Glutamatergic neuron (in vitro differentiated cells): Measurements from ENCODE around the gene AGR3. TPM values are rescaled to one million over a fixed set of nuclear protein-coding genes. Genes with fewer than 3 reads are reported as not detected.

Experiments used
- DNase-seq: peaks from one replicate; pipeline ENCODE4 v3.0.0; 2022
- H3K27ac Mint-ChIP-seq: one replicate; pipeline ENCODE4 v1.8.0; 2020; ENCODE audit warnings: mild to moderate bottlenecking, mixed read lengths, inconsistent platforms; ENCODE audit not compliant: unreplicated experiment
- H3K27me3 Mint-ChIP-seq: one replicate; pipeline ENCODE4 v1.8.0; 2020; ENCODE audit warnings: mild to moderate bottlenecking, moderate library complexity, mixed read lengths, inconsistent platforms; ENCODE audit not compliant: unreplicated experiment
- H3K36me3 Mint-ChIP-seq: one replicate; pipeline ENCODE4 v1.8.0; 2020; ENCODE audit warnings: mild to moderate bottlenecking, mixed read lengths, inconsistent platforms; ENCODE audit not compliant: unreplicated experiment
- H3K4me1 Mint-ChIP-seq: one replicate; pipeline ENCODE4 v1.8.0; 2020; ENCODE audit warnings: mild to moderate bottlenecking, low read depth, mixed read lengths, inconsistent platforms; ENCODE audit not compliant: unreplicated experiment
- H3K4me3 Mint-ChIP-seq: one replicate; pipeline ENCODE4 v1.8.0; 2020; ENCODE audit warnings: mild to moderate bottlenecking, mixed read lengths, inconsistent platforms; ENCODE audit not compliant: unreplicated experiment
- H3K9me3 Mint-ChIP-seq: one replicate; pipeline ENCODE4 v1.8.0; 2020; ENCODE audit warnings: mild to moderate bottlenecking, moderate library complexity, mixed read lengths, inconsistent platforms; ENCODE audit not compliant: unreplicated experiment
- total RNA-seq: library from RNA; stranded (reverse); fragmentation: NEBNext Ultra II Directional; extraction: Animal tissue kit (Norgen Biotek cat#: 25700); gene quantifications from one replicate; pipeline ENCODE4 v1.2.1, GENCODE V29; 2021; ENCODE audit not compliant: unreplicated experiment
- TF ChIP-seq, protein P1 (sequence below): fragments of 200-600 bp; sonication (generic); IDR thresholded peaks from one replicate; pipeline ENCODE4 v1.5.0; 2021; ENCODE audit not compliant: partially characterized antibody, unreplicated experiment

AGR3 gene
- total RNA-seq, 1 donor from 2014 or later = not detected

DNA sequence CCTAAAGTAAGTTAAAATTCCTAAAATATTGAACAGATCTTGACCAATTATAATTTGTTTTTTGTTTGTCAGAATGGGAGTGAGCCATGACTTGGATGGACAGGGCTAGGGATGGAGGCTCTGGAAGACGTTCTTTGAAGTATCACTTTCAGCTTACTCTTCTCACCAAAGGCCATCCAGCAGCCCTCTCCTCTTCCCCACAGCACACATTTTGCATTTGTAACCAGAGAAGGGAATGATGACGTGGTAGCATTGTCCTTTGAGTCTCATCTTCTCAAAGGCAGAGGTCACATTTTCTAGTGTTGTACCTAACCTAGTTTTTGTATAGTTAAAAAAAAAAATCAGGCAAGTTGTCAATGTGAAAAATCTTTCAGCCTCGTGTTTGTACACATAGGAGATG lies 43.8 kb upstream of the AGR3 start:
- no peak overlapping the region for H3K27ac Mint-ChIP-seq
- peaks cover 7% of the 10 kb centered on the region for H3K4me1 Mint-ChIP-seq
- peaks cover 4% of the 10 kb centered on the region for H3K36me3 Mint-ChIP-seq
- no peak overlapping the region for H3K4me3 Mint-ChIP-seq
- DNase-seq = no peak
- H3K27me3 Mint-ChIP-seq = peaks cover 2% of the 10 kb centered on the region
- TF ChIP-seq, protein P1, sequence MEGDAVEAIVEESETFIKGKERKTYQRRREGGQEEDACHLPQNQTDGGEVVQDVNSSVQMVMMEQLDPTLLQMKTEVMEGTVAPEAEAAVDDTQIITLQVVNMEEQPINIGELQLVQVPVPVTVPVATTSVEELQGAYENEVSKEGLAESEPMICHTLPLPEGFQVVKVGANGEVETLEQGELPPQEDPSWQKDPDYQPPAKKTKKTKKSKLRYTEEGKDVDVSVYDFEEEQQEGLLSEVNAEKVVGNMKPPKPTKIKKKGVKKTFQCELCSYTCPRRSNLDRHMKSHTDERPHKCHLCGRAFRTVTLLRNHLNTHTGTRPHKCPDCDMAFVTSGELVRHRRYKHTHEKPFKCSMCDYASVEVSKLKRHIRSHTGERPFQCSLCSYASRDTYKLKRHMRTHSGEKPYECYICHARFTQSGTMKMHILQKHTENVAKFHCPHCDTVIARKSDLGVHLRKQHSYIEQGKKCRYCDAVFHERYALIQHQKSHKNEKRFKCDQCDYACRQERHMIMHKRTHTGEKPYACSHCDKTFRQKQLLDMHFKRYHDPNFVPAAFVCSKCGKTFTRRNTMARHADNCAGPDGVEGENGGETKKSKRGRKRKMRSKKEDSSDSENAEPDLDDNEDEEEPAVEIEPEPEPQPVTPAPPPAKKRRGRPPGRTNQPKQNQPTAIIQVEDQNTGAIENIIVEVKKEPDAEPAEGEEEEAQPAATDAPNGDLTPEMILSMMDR = no peak
- no peaks in the 10 kb centered on the region for H3K9me3 Mint-ChIP-seq

- H3K27ac Mint-ChIP-seq = no peak overlapping the region
- no peak overlapping the region for H3K4me3 Mint-ChIP-seq
- TF ChIP-seq, protein P1 = no peak
- DNase-seq = no peak
- peaks cover 4% of the 10 kb centered on the region for H3K36me3 Mint-ChIP-seq
- peaks cover 2% of the 10 kb centered on the region for H3K27me3 Mint-ChIP-seq
- peaks cover 7% of the 10 kb centered on the region for H3K4me1 Mint-ChIP-seq
- no peaks in the 10 kb centered on the region for H3K9me3 Mint-ChIP-seq
These were observed 41.2 kb upstream of the AGR3 start for GRCh38 chr7:16923019-16923418.

DNA sequence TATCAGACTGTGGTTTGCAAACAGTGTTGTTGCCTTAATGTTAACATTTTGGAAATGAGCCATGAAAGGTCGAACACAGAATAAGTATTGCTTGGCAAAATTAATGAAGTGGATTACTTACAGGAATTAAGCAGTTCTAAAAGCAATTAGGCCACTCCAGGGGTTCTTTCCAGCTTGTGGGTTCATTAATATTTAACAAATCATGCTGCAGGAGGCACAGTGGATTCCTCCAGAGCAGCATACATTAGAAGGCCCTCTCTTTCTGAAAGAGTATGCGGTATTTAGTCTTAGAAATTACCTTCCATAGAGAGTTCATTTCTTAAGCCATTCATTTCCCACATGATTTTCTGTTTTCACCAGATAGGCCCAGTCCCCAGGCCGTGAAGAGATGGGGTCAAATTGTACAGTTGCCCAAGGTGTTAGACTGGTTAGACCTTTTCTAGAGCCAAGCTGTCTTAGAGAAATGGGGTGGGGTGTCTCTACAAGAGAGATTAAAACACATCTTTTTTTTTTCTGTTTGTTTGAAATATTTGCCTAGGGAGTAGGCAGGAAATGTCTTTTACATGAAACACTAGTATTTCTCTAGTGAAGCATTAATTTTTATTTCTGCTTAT lies 40.0 kb upstream of the AGR3 start:
- H3K27me3 Mint-ChIP-seq = no peaks in the 10 kb centered on the region
- H3K36me3 Mint-ChIP-seq = no peaks in the 10 kb centered on the region
- H3K27ac Mint-ChIP-seq = no peak overlapping the region
- TF ChIP-seq, protein P1 = no peak
- peaks cover 18% of the 10 kb centered on the region for H3K4me1 Mint-ChIP-seq
- peaks cover 2% of the 10 kb centered on the region for H3K9me3 Mint-ChIP-seq
- no peak for DNase-seq
- H3K4me3 Mint-ChIP-seq = no peak overlapping the region

DNA sequence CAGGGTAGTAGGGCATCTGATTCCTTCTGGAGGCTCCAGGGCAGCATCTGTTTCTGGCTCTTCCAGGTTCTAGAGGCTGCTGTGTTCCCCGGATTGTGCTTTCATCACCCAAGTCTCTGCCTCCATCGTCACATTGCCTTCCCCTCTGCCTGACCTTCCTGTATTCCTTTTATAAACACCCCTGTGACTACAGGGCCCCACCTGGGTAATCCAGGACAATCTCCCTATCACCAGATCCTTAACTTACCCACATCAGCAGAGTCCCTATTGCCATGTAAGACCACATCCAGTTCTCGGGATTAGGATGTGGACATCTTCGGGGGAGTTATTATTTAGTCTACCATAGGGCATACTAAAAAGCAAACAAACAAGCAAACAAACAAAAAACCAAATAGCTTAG lies 39.4 kb upstream of the AGR3 start:
- Mint-ChIP-seq H3K4me3 (no peak overlapping the region), H3K27ac (peak overlapping the region; percentile 45), H3K9me3 (peaks cover 2% of the 10 kb centered on the region), H3K36me3 (no peaks in the 10 kb centered on the region), H3K4me1 (peaks cover 24% of the 10 kb centered on the region), H3K27me3 (no peaks in the 10 kb centered on the region)
- TF ChIP-seq, protein P1 = no peak
- DNase-seq = no peak

- TF ChIP-seq, protein P1 = no peak
- Mint-ChIP-seq H3K36me3 (no peaks in the 10 kb centered on the region), H3K27ac (no peak overlapping the region), H3K27me3 (peaks cover 1% of the 10 kb centered on the region), H3K4me3 (no peak overlapping the region), H3K9me3 (peaks cover 3% of the 10 kb centered on the region), H3K4me1 (peaks cover 39% of the 10 kb centered on the region)
- DNase-seq = no peak
These were observed 37.7 kb upstream of the AGR3 start for GRCh38 chr7:16919440-16919839.
